ENCODE measurements around the gene CLEC7A.

CLEC7A gene

DNA sequence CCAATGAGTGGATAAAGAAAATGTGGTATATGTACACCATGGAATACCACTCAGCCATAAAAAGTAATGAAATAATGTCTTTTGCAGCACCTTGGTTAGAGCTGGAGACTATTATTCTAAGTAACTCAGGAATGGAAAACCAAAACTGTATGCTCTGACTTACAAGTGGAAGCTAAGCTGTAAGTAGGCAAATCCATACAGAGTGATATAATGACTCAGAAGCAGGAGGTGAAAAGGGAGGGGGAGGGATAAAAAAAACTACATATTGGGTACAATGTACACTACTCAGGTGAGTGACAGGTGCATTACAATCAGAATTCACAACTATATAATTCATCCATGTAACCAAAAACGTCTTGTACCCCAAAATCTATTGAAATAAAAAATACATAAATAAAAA, 16.1 kb downstream of the CLEC7A start:
- DNase-seq (ENCODE audit: low read depth): no peak
- TF ChIP-seq, protein P1, sequence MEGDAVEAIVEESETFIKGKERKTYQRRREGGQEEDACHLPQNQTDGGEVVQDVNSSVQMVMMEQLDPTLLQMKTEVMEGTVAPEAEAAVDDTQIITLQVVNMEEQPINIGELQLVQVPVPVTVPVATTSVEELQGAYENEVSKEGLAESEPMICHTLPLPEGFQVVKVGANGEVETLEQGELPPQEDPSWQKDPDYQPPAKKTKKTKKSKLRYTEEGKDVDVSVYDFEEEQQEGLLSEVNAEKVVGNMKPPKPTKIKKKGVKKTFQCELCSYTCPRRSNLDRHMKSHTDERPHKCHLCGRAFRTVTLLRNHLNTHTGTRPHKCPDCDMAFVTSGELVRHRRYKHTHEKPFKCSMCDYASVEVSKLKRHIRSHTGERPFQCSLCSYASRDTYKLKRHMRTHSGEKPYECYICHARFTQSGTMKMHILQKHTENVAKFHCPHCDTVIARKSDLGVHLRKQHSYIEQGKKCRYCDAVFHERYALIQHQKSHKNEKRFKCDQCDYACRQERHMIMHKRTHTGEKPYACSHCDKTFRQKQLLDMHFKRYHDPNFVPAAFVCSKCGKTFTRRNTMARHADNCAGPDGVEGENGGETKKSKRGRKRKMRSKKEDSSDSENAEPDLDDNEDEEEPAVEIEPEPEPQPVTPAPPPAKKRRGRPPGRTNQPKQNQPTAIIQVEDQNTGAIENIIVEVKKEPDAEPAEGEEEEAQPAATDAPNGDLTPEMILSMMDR (IDR thresholded peaks at IDR 0.05; ENCODE audit: insufficient read depth, low read depth, low read length, missing control alignments): no peak

GRCh38 chr12:10113075-10113474, 16.9 kb downstream of the CLEC7A start:
- H3K4me3 ChIP-seq (ENCODE audit: low read depth, low read length): no peak overlapping the region
- no peak for DNase-seq (ENCODE audit: low read depth)
- TF ChIP-seq, protein P1 (IDR thresholded peaks at IDR 0.05; ENCODE audit: insufficient read depth, low read depth, low read length, missing control alignments): no peak

More for the DNA sequence above, 16.1 kb downstream of the CLEC7A start:
- no peak overlapping the region for H3K4me3 ChIP-seq (ENCODE audit: low read depth, low read length)

GRCh38 chr12:10111451-10111850, 18.5 kb downstream of the CLEC7A start:
- no peak overlapping the region for H3K4me3 ChIP-seq (ENCODE audit: low read depth, low read length)
- DNase-seq (ENCODE audit: low read depth): no peak
- TF ChIP-seq, protein P1 (IDR thresholded peaks at IDR 0.05; ENCODE audit: insufficient read depth, low read depth, low read length, missing control alignments): no peak

- DNase-seq (ENCODE audit: low read depth): no peak
- TF ChIP-seq, protein P1 (IDR thresholded peaks at IDR 0.05; ENCODE audit: insufficient read depth, low read depth, low read length, missing control alignments): no peak
- H3K4me3 ChIP-seq (ENCODE audit: low read depth, low read length): no peak overlapping the region
Observed at GRCh38 chr12:10110256-10110844, 19.6 kb downstream of the CLEC7A start.

- TF ChIP-seq, protein P1 (IDR thresholded peaks at IDR 0.05; ENCODE audit: insufficient read depth, low read depth, low read length, missing control alignments): no peak
- DNase-seq (ENCODE audit: low read depth): no peak
- no peak overlapping the region for H3K4me3 ChIP-seq (ENCODE audit: low read depth, low read length)
Observed at GRCh38 chr12:10102322-10102721, 27.7 kb downstream of the CLEC7A start.

DNA sequence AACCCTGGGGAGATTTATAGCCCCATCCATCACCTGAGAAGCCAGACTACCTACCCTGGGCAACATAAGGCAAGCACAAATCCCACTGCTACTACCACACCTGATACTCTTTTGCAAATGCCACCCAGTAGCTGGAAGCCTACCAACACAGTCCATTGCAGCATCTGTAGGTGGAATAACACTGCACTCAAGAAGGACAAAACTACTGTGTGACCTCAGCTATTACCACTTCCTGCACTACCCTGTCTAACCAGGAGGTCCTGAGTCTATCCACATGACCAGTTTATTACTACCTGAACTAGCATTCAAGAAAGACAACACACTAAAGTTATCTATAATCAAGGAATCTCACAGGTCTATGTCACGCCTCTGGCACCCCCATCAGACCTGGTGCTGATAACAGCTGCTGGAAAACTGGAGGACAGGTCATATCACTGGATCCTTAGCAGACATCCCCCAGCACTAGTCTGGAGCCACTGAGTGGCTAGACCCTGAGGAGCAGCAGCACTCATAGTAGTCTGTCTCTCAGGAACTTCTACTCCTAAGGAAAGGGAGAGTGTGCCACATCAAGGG, 28.3 kb downstream of the CLEC7A start:
- TF ChIP-seq, protein P1 (IDR thresholded peaks at IDR 0.05; ENCODE audit: insufficient read depth, low read depth, low read length, missing control alignments): no peak
- no peak for DNase-seq (ENCODE audit: low read depth)

More for the DNA sequence above, 28.3 kb downstream of the CLEC7A start:
- no peak overlapping the region for H3K4me3 ChIP-seq (ENCODE audit: low read depth, low read length)
